H1 (cell line): ENCODE data around the gene RABEP1. TPM values are rescaled to one million over a fixed set of nuclear protein-coding genes. Genes with fewer than 3 reads are reported as not detected.

Source experiments
- BACH1 ChIP-seq: IDR thresholded peaks from 2 replicates; pipeline ENCODE4 v1.6.1; 2012; ENCODE audit warnings: low read length, improper control_type of control experiment
- CEBPB ChIP-seq: IDR thresholded peaks from 2 replicates; pipeline ENCODE4 v1.6.1; 2012; ENCODE audit warnings: low read depth, low read length
- NANOG ChIP-seq: IDR thresholded peaks from 2 replicates; pipeline ENCODE4 v1.6.1; 2011; ENCODE audit warnings: low read length, low read depth, mild to moderate bottlenecking, inconsistent platforms; ENCODE audit not compliant: insufficient read depth, poor library complexity, severe bottlenecking
- RAD21 ChIP-seq, 2 experiments: IDR thresholded peaks in 1 of 2; conservative IDR thresholded peaks in 1 of 2; 2 replicates each; pipeline ENCODE4 v1.6.1; 2011; ENCODE audit warnings: low read depth in 2 of 2, low read length in 2 of 2, improper control_type of control experiment in 1 of 2, inconsistent platforms in 1 of 2, mild to moderate bottlenecking in 1 of 2, moderate library complexity in 1 of 2
- YY1 ChIP-seq: IDR thresholded peaks from 2 replicates; pipeline ENCODE4 v1.6.1; 2011; ENCODE audit warnings: low read depth, mild to moderate bottlenecking, low read length
- polyA plus RNA-seq, 7 experiments: library from polyadenylated mRNA; depleted of rRNA in 3 of 7; stranded (reverse) in 5 of 7; unstranded in 2 of 7; fragments of >200 nt in 5 of 7; fragments of 200-250 nt in 2 of 7; gene quantifications; 1 replicate in 5 of 7; 2 replicates in 1 of 7; 4 replicates in 1 of 7; pipeline versions ENCODE4 v1.2.1 to v1.2.3, GENCODE V29; 2011 to 2013; ENCODE audit warnings: missing spikeins in 2 of 7, mixed read lengths in 2 of 7
- total RNA-seq: library from RNA; stranded (reverse); fragmentation: NEBNext Ultra II Directional; extraction: Animal tissue kit (Norgen Biotek cat#: 25700); gene quantifications from 2 replicates; pipeline ENCODE4 v1.2.1, GENCODE V29; 2021

The RABEP1 gene
- total and polyA plus RNA-seq, 2 of the 8 experiments (the other 6 are each of a cell fraction or from before 2014, with no cell fraction given), result 8.5 to 52.3 TPM

GRCh38 chr17:5248821-5249479, 33.1 kb upstream of the RABEP1 start (continued):
- TF ChIP-seq CEBPB (no peak), YY1 (no peak), BACH1 (no peak), RAD21 (IDR thresholded peaks at IDR 0.05 in 1 of 2, conservative IDR thresholded peaks at IDR 0.05 in 1 of 2; ENCODE audit: low read depth in 2 of 2, low read length in 2 of 2) (no peak), NANOG (no peak)
